Smooth muscle cell (in vitro differentiated cells): Measurements from ENCODE around the gene SMIM22. TPM values are rescaled to one million over a fixed set of nuclear protein-coding genes. Genes with fewer than 3 reads are reported as not detected.

ENCODE experiments used
- DNase-seq: peaks from one replicate; lab custom pipeline; 2025; ENCODE audit not compliant: unreplicated experiment; lab: John Stamatoyannopoulos, UW
- H2AFZ ChIP-seq: fragments of 200-600 bp; sonication (generic); 2 replicates; pipeline ENCODE4 v1.6.0; 2016; ENCODE audit warnings: antibody characterized with exemption, low read depth, mild to moderate bottlenecking
- H3F3A ChIP-seq: fragments of 200-600 bp; sonication (generic); 2 replicates; pipeline ENCODE4 v1.6.0; 2017; ENCODE audit warnings: antibody characterized with exemption, low read depth
- H3K27ac ChIP-seq: fragments of 200-600 bp; sonication (generic); 2 replicates; pipeline ENCODE4 v1.5.1; 2016; ENCODE audit warnings: low read depth, mild to moderate bottlenecking
- H3K27me3 ChIP-seq: fragments of 200-600 bp; sonication (generic); 2 replicates; pipeline ENCODE4 v1.6.1; 2016; ENCODE audit warnings: low read depth, mild to moderate bottlenecking
- H3K36me3 ChIP-seq: fragments of 200-600 bp; sonication (generic); 2 replicates; pipeline ENCODE4 v1.5.1; 2016; ENCODE audit warnings: low read depth
- H3K4me1 ChIP-seq: fragments of 200-600 bp; sonication (generic); 2 replicates; pipeline ENCODE4 v1.5.1; 2016; ENCODE audit warnings: low read depth
- H3K4me2 ChIP-seq: fragments of 200-600 bp; sonication (generic); 2 replicates; pipeline ENCODE4 v1.6.0; 2016; ENCODE audit warnings: mild to moderate bottlenecking
- H3K4me3 ChIP-seq: fragments of 200-600 bp; sonication (generic); 2 replicates; pipeline ENCODE4 v1.5.1; 2016; ENCODE audit warnings: mild to moderate bottlenecking
- H3K79me2 ChIP-seq: fragments of 200-600 bp; sonication (generic); 2 replicates; pipeline ENCODE4 v1.6.0; 2016; ENCODE audit warnings: low read depth, mild to moderate bottlenecking
- H3K9ac ChIP-seq: fragments of 200-600 bp; sonication (generic); 2 replicates; pipeline ENCODE4 v1.6.0; 2016; ENCODE audit warnings: low read depth
- H3K9me3 ChIP-seq: fragments of 200-600 bp; sonication (generic); replicated peaks from 2 replicates; pipeline ENCODE4 v1.5.1; 2016; ENCODE audit warnings: low read depth
- H4K20me1 ChIP-seq: fragments of 200-600 bp; sonication (generic); 2 replicates; pipeline ENCODE4 v1.6.0; 2016; ENCODE audit warnings: low read depth
- CTCF ChIP-seq: fragments of 200-600 bp; sonication (generic); IDR thresholded peaks from 2 replicates; pipeline ENCODE4 v1.5.1; 2017; ENCODE audit warnings: borderline replicate concordance, mild to moderate bottlenecking, antibody characterized with exemption; ENCODE audit not compliant: insufficient read depth, poor library complexity, severe bottlenecking
- WGBS: methylation state at CpG from one replicate; pipeline ENCODE4 v1.1.7; 2016; ENCODE audit warnings: low lambda C conversion rate; 5-methylcytosine and 5-hydroxymethylcytosine counted together
- polyA plus RNA-seq: library from polyadenylated mRNA; unstranded; fragments of >200 nt; fragmentation: Nextera tagmentation; extraction: Ambion mirVana; gene quantifications from 2 replicates; pipeline ENCODE4 v1.2.1, GENCODE V29; 2016
- total RNA-seq: library from RNA; depleted of rRNA; stranded (reverse); fragments of >200 nt; gene quantifications from 2 replicates; pipeline ENCODE4 v1.2.3, GENCODE V29; 2014

Gene SMIM22
- total and polyA plus RNA-seq, 2 experiments from 2014 or later, result 0.29 TPM; not detected in 1

DNA sequence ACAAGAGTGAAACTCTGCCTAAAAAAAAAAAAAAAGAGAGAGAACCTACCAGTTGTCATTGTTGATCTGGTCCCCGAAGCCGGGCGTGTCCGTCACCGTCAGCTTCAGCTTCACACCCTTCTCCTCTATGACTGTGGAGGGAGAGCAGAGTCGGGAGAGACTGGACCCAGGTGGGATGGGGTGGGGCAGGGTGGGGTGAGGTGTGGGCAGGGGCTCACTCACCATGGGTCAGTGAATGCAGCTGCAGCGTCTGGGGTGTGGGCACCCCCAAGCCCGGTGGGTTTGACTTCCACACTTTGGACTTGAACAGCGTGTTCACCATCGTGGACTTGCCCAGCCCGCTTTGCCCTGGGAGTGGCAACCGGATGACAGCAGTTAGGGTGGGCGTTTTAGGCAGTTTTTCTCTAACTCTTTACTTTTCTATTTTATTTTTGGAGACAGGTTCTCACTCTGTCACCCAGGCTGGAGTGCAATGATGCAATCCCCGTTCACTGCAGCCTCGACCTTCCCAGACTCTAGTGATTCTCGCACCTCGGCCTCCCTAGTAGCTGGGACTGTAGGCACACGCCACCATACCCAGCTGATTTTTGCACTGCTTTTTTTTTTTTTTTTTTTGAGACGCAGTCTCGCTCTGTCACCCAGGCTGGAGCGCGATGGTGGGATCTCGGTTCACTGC, 9.3 kb upstream of the SMIM22 start:
- Histone ChIP-seq H3K9ac (no peak overlapping the region), H3K4me3 (no peak overlapping the region), H3K27ac (no peak overlapping the region), H3K9me3 (no peaks in the 10 kb centered on the region), H3K4me2 (no peak overlapping the region), H3F3A (no peaks in the 10 kb centered on the region), H3K79me2 (no peaks in the 10 kb centered on the region), H3K36me3 (no peaks in the 10 kb centered on the region), H4K20me1 (no peaks in the 10 kb centered on the region), H3K27me3 (no peaks in the 10 kb centered on the region), H2AFZ (no peak overlapping the region), H3K4me1 (no peaks in the 10 kb centered on the region)
- 95% methylated on average over 18 of the region's 23 CpGs for WGBS
- DNase-seq, result no peak
- no peak for TF ChIP-seq CTCF

DNA sequence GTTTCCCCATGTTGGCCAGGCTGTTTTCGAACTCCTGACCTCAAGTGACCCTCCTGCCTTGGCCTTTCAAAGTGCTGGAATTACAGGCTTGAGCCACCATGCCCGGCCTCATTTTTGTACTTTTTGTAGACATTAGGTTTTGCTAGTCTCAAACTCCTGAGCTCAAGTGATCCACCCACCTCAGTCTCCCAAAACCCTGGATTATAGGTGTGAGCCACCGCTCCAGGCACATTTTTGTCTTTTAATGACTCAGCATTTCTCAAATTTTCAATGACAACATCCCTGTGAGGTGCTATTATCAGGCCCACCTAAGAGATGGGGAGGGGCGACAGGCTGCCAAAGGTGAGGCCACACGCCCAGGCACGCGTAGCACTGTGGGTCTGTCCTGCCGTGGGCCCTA, 8.1 kb upstream of the SMIM22 start:
- Histone ChIP-seq H3K27ac (no peak overlapping the region), H3K27me3 (no peaks in the 10 kb centered on the region), H3K36me3 (no peaks in the 10 kb centered on the region), H2AFZ (no peak overlapping the region), H3K4me3 (no peak overlapping the region), H3K79me2 (no peaks in the 10 kb centered on the region), H3K4me2 (no peak overlapping the region), H3F3A (no peaks in the 10 kb centered on the region), H3K9ac (no peak overlapping the region), H3K9me3 (no peaks in the 10 kb centered on the region), H4K20me1 (no peaks in the 10 kb centered on the region), H3K4me1 (no peaks in the 10 kb centered on the region)
- DNase-seq, result no peak
- no peak for TF ChIP-seq CTCF
- WGBS, result 95% methylated on average over 8 of the region's 8 CpGs

- Histone ChIP-seq H3K9ac (no peak within 1 kb of the TSS), H3K4me3 (no peak within 1 kb of the TSS), H3K79me2 (no peaks in the 10 kb centered on the region), H3K4me1 (no peaks in the 10 kb centered on the region), H3K9me3 (no peaks in the 10 kb centered on the region), H4K20me1 (no peaks in the 10 kb centered on the region), H3K4me2 (no peak within 1 kb of the TSS), H3K27me3 (no peaks in the 10 kb centered on the region), H3K27ac (no peak within 1 kb of the TSS), H3F3A (no peaks in the 10 kb centered on the region), H3K36me3 (no peaks in the 10 kb centered on the region), H2AFZ (no peak within 1 kb of the TSS)
- TF ChIP-seq CTCF, result no peak
- WGBS, result 92% methylated on average over 14 of the region's 14 CpGs
- no peak for DNase-seq
Observed at GRCh38 chr16:4787627-4788482, 7.3 kb upstream of the SMIM22 start, which contains the start of gene SEPTIN12. Gene SEPTIN12 (minus strand): TSS chr16:4788345. CDS start chr16:4787645, 700 bp downstream.
